Inferior parietal cortex (tissue), 1 donor: Measurements from ENCODE around the gene PAX5.

Source experiments
- DNase-seq: peaks from one replicate; pipeline ENCODE4 v3.0.0-alpha.2; 2016; ENCODE audit errors: extremely low spot score

Gene PAX5

GRCh38 chr9:36837431-36838405 is 196.3 kb downstream of the PAX5 start:
- DNase-seq = no peak

GRCh38 chr9:36836486-36836885 is 197.6 kb downstream of the PAX5 start:
- no peak for DNase-seq

- DNase-seq = no peak
Measured at GRCh38 chr9:36835271-36835996, 198.6 kb downstream of the PAX5 start.

GRCh38 chr9:36834736-36835135 is 199.3 kb downstream of the PAX5 start:
- DNase-seq = no peak

- no peak for DNase-seq
Measured at GRCh38 chr9:36833954-36834353, 200.1 kb downstream of the PAX5 start.

- DNase-seq = no peak
Measured at GRCh38 chr9:36832164-36832795, 201.8 kb downstream of the PAX5 start.

- DNase-seq = no peak
Measured at GRCh38 chr9:36831381-36832161, 202.5 kb downstream of the PAX5 start.

GRCh38 chr9:36828611-36829013 is 205.5 kb downstream of the PAX5 start:
- DNase-seq = peak; percentile 16

GRCh38 chr9:36827593-36827992 is 206.5 kb downstream of the PAX5 start:
- DNase-seq = no peak

- no peak for DNase-seq
Measured at GRCh38 chr9:36826581-36826980, 207.5 kb downstream of the PAX5 start.

GRCh38 chr9:36825179-36825578 is 208.9 kb downstream of the PAX5 start:
- DNase-seq = no peak

- no peak for DNase-seq
Measured at GRCh38 chr9:36823934-36824333, 210.1 kb downstream of the PAX5 start.

GRCh38 chr9:36823466-36823865 is 210.6 kb downstream of the PAX5 start:
- no peak for DNase-seq

- no peak for DNase-seq
Measured at GRCh38 chr9:36822201-36822600, 211.9 kb downstream of the PAX5 start.

- no peak for DNase-seq
Measured at GRCh38 chr9:36820392-36820861, 213.6 kb downstream of the PAX5 start.

- no peak for DNase-seq
Measured at GRCh38 chr9:36818965-36819870, 214.8 kb downstream of the PAX5 start.

- no peak for DNase-seq
Measured at GRCh38 chr9:36818242-36818938, 215.7 kb downstream of the PAX5 start.

- no peak for DNase-seq
Measured at GRCh38 chr9:36817160-36817834, 216.8 kb downstream of the PAX5 start.

- no peak for DNase-seq
Measured at GRCh38 chr9:36816371-36816770, 217.7 kb downstream of the PAX5 start.
